Lower leg skin (tissue), 3 donors: ENCODE measurements around the gene ANGPTL2.

Source experiments
- CTCF ChIP-seq, 3 donors: fragments of 450-650 bp; IDR thresholded peaks; one replicate each; pipeline ENCODE4 v1.5.1; 2016; ENCODE audit warnings: antibody characterized with exemption in 3 of 3, mild to moderate bottlenecking in 3 of 3, moderate library complexity in 2 of 3
- POLR2A ChIP-seq, 2 donors: fragments of 450-650 bp; IDR thresholded peaks; one replicate each; pipeline ENCODE4 v1.6.1; 2016 to 2017; ENCODE audit warnings: antibody characterized with exemption in 2 of 2, mild to moderate bottlenecking in 1 of 2, moderate library complexity in 1 of 2

GRCh38 chr9:127169575-127169883, 47.1 kb upstream of the ANGPTL2 start:
- TF ChIP-seq POLR2A (IDR thresholded peaks at IDR 0.05), result no peak
- TF ChIP-seq CTCF (IDR thresholded peaks at IDR 0.05), result no peak
